Activated CD4-positive, CD25-positive, alpha-beta regulatory T cell (primary cell): ENCODE results near the gene G6PC2.
"Not testable (repeated sequence)": the region's sequence is repeated elsewhere in the genome, so short reads cannot be mapped to it uniquely, and the experiment has no call there.

Source experiments
- DNase-seq, 4 experiments: peaks; one replicate each; lab custom pipeline; 2025; lab: John Stamatoyannopoulos, UW

Gene G6PC2

GRCh38 chr2:168901003-168901402 is at the start of gene G6PC2:
Gene G6PC2 (plus strand): TSS chr2:168901291. CDS start chr2:168901332, 41 bp downstream.
- DNase-seq: no peak

GRCh38 chr2:168851674-168852320 is 49.3 kb upstream of the G6PC2 start:
- no peak for DNase-seq

GRCh38 chr2:168852481-168852880 is 48.6 kb upstream of the G6PC2 start:
- DNase-seq: no peak

- no peak for DNase-seq
These were observed 47.6 kb upstream of the G6PC2 start for GRCh38 chr2:168853471-168853870.

GRCh38 chr2:168854651-168855050 is 46.4 kb upstream of the G6PC2 start:
- DNase-seq: no peak

GRCh38 chr2:168855601-168856000 is 45.5 kb upstream of the G6PC2 start:
- no peak for DNase-seq

DNA sequence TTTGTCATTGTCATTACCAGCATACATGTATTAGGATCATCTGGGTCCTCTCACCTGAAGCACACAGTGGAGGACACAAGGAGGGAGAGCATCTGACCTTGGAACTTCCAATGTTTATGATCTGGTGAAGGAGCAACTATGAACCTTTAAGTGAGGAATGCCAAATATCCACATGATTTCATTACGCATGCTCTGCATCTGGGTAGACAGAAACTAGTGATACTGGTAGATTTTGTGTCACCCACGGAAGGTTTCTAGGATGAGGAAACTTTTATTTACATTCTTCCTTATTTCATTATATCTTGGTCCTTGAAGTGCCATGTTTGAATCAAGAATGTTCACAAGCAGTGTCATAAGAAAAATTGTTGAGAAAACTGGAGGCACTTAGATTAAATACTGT is 42.9 kb upstream of the G6PC2 start:
- DNase-seq: no peak

- DNase-seq: not testable (repeated sequence)
These were observed 33.9 kb upstream of the G6PC2 start for GRCh38 chr2:168867164-168867563.

GRCh38 chr2:168870369-168870768 is 30.7 kb upstream of the G6PC2 start:
- not testable (repeated sequence) for DNase-seq

DNA sequence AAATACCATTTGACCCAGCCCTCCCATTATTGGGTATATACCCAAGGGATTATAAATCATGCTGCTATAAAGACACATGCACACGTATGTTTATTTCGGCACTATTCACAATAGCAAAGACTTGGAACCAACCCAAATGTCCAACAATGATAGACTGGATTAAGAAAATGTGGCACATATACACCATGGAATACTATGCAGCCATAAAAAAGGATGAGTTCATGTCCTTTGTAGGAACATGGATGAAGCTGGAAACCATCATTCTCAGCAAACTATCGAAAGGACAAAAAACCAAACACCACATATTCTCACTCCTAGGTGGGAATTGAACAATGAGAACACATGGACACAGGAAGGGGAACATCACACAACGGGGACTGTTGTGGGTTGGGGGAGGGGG is 30.3 kb upstream of the G6PC2 start:
- not testable (repeated sequence) for DNase-seq

- no peak for DNase-seq
These were observed 26.6 kb upstream of the G6PC2 start for GRCh38 chr2:168874368-168875054.

DNA sequence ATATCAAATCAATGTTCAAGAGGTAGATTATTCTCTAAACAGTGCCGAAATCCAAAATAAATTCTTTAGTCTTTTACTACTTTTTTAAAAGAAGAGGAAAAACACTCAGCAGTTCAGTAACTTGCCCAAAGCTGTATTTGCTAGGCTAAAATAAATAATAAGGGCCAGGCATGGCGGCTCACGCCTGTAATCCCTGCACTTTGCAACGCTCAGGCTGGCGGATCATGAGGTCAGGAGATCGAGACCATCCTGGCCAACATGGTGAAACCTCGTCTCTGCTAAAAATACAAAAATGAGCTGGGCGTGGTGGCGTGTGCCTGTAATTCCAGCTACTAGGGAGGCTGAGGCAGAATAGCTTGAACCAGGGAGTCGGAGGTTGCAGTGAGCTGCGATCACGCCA is 18.9 kb upstream of the G6PC2 start:
- not testable (repeated sequence) for DNase-seq

GRCh38 chr2:168884975-168885374 is 16.1 kb upstream of the G6PC2 start:
- no peak for DNase-seq

GRCh38 chr2:168889635-168890005 is 11.5 kb upstream of the G6PC2 start:
- no peak for DNase-seq

DNA sequence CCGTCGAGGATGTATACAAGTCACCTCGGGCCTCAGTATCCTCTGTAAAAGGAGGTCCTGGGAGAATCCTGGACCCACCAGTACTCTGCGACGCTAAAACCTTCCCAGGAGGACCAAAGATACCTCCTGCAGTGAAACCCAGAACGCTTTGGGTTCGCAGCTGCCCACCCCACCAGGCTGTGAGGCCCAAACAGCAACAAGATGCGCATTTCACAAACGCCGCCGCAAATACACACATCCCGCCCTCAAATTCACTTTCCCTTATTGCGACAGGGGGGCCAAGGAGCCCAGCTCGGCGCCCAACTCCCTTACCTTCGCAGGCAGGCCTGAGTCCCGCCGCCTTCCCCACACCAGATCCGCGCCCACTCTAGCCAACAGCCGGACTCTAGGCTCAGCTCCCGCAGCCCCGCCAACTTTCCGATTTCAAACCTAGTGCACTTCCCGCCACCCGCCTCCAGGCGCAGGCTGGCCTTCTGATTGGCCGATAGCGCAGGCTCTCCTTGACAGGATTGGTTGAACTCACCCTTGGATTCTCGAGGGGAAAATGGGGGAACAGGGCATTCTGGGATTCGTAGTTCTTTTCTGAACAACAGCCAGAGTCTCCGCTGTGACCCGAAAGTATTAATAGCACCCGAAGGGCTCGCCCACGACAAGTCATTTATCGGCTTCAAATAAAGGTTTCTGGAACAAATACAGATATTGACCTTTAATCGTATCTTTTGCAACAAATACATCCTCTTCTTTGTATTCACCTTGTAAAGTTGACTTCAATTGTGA is 10.9 kb upstream of the G6PC2 start, which contains the start of gene SPC25:
TSS of gene SPC25 (minus strand) at position 425 of the 777 bp plus-strand sequence. CDS start 911 bp downstream, outside the sequence.
- DNase-seq: peak; percentile 59 to 66 (median 60)

DNA sequence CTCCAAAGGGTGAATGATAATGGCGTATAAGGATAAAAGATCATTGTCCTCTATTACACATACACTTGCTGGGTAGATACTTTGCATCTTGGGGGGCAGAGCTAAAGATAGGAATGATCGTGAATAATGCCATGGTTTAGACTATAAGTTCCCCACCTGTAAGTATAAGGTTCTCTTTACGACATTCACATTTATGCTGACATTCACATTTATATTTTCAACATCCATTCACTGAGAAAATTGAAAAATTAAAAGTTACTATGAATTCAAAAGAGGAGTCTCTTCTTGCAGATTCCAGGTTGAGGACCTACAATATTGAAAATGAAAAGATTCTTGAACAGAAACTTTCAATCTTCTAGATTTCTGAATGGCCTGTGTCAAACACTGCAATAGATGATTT is 8.8 kb upstream of the G6PC2 start:
- no peak for DNase-seq

DNA sequence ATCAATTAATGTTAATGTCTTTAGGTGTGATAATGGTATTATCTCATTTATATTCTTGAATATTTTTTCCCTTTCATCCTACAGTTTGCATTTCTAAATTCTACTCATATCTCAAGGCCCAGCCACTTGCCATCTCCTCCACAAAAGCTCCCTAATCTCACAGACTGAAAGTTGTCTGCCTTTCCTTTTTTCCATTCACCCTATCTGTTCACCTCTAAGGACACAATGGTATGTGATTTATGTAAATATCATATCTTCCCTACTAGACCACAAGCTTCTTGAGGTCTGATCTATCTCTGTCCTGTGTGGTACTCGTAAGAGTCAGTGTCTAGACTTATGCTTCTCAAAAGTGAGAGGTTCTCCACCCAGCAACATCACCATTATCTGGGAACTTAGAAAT is 7.0 kb upstream of the G6PC2 start:
- no peak for DNase-seq

- DNase-seq: no peak
These were observed 6.4 kb upstream of the G6PC2 start for GRCh38 chr2:168894720-168895119.

DNA sequence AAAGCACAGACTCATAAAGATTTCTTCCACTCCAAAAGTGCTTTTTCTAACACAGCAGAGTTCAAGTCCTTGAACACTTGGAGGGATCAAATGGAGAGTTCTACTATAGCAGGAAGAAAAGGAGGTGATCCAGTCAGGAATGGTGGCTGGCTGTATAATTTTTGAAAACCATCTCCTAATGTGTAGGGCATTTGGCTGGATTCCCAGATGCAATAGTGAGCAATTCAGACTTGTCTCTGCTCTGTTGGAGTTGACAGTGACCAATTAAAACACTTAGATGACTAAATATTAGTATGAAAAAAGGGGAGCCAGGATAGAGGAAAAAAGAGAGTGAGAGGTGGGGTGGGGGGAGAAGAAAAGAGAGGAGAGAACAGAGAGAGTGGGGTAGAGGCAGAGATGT is 5.3 kb upstream of the G6PC2 start:
- DNase-seq: no peak

- no peak for DNase-seq
These were observed 4.3 kb upstream of the G6PC2 start for GRCh38 chr2:168896783-168897182.

DNA sequence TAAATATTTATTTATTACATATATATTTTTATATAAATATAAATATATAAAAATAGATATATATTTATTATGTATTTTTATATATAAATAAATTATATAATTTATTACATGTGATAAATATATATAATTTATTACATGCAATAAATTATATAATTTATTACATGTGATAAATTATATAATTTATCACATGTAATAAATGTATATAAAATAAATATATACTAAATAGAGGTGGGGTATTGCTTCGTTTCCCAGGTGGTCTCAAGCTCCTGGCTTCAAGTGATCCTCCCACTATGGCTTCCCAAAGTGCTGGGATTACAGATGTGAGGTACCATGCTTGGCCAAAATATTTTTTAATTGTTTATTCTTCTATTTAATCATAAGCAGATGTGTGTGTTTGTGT is 3.6 kb upstream of the G6PC2 start:
- DNase-seq: no peak

DNA sequence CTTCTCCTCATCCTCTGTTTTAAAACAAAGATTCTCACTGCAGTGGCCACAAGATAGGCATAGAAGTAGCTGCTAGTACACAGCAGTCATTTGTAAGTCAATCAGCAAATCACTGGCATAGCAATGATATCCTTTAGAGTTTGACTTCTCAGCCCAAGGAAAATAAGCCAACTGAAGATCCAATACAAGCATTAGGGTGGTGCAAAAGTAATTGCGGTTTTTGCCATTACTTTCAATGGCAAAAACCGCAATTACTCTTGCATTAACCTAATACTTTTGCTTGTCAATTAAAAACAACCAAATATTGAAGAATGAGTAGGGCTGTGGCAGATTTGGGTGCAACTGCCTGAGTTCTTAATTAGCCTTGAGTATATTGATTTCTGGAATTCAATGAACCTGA is 2.8 kb downstream of the G6PC2 start:
- DNase-seq: no peak

DNA sequence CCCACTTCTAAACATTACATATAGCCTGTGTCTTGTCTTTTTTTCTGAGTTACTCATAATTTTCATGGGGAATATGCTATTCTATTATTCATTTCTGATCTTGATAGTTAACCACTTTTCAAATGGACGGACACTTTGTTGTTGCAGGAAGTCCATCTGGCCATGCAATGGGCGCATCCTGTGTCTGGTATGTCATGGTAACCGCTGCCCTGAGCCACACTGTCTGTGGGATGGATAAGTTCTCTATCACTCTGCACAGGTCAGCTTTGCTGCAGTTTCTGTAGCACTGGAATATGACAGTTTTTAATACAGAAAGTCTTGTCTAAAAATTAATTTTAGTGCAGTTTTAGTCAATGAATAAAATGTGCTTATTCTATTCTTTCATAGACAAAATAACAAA is 3.3 kb downstream of the G6PC2 start:
- DNase-seq: no peak
